ENCODE results near the gene NACAD. TPM values are rescaled to one million over a fixed set of nuclear protein-coding genes. Genes with fewer than 3 reads are reported as not detected.

NACAD gene
- total and polyA plus RNA-seq, 4 experiments from 2014 or later = not detected

DNA sequence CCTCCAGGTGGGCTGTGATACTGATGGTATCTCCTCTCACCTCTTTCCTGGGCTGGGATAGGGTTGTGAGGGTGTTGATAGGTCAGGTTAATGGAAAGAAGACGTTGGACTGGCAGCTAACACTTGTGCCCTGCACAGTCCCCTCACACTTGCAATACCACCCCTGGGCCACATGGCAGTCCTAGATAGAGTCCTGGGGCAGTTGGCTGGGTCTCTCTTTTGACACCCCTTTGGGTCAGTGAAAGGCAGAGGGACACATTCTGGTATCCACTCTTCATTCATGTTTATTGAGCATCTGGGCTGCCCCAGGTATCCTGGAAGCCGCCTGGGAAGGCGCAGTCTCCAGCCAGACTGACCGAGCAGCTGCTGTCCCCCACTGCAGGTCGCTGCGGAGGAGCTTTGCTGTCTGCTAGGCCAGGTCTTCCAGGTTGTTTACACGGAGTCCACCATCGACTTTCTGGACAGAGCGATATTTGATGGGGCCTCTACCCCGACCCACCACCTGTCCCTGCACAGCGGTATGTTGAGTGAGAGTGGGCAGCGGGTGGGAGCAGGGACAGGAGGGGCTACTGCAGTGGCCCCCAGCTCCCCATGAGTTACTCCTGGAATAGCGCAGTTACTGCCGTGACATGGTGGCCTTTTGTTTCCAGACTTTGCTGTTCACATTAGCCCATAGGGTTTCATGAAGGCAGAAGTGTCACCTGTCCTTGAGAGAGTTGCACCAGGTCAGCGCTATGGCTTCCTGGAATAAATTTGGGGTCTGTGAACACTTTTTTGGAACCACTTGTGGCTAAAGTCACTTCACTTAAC is 19.1 kb downstream of the NACAD start:
- POLR2A ChIA-PET (ENCODE audit: partially characterized antibody) = interaction anchor here (1.0 to 1.6 kb wide), 2 partner anchors 68 to 96 kb away, joined by 3 to 6 read pairs; no protein-coding TSS in a partner anchor
- Histone ChIP-seq H3K4me1 (ENCODE audit: insufficient read depth, low read length) (peaks cover 12% of the 10 kb centered on the region), H3K27me3 (ENCODE audit: insufficient read depth, low read length) (no peaks in the 10 kb centered on the region), H3K36me3 (ENCODE audit: insufficient read depth, low read length) (peaks cover 92% of the 10 kb centered on the region), H3K9me3 (ENCODE audit: control insufficient read depth in 1 of 2, low read length in 2 of 2) (no peaks in the 10 kb centered on the region), H3K27ac (ENCODE audit: low read depth, low read length) (no peak overlapping the region), H3K4me3 (ENCODE audit: low read length in 2 of 2) (no peak overlapping the region)
- Mint-ChIP-seq H3K9me3 (peaks cover 0 to 4% (median 0%) of the 10 kb centered on the region in 8 donors), H3K36me3 (peaks cover 69 to 91% of the 10 kb centered on the region in 2 donors), H3K27me3 (no peaks in the 10 kb centered on the region), H3K4me1 (peaks cover 6 to 25% (median 14%) of the 10 kb centered on the region in 4 donors), H3K27ac (peak overlapping the region in 1 of 7 donors; percentile 25), H3K4me3 (no peak overlapping the region)
- no peak for DNase-seq
- intact Hi-C loops (cut with micrococcal nuclease) = no loop called here
- CTCF ChIA-PET (ENCODE audit: partially characterized antibody) = interaction anchor here (1.0 to 3.4 kb wide), 4 partner anchors 11 to 149 kb away, joined by 3 to 25 read pairs (median 3); no protein-coding TSS in a partner anchor

DNA sequence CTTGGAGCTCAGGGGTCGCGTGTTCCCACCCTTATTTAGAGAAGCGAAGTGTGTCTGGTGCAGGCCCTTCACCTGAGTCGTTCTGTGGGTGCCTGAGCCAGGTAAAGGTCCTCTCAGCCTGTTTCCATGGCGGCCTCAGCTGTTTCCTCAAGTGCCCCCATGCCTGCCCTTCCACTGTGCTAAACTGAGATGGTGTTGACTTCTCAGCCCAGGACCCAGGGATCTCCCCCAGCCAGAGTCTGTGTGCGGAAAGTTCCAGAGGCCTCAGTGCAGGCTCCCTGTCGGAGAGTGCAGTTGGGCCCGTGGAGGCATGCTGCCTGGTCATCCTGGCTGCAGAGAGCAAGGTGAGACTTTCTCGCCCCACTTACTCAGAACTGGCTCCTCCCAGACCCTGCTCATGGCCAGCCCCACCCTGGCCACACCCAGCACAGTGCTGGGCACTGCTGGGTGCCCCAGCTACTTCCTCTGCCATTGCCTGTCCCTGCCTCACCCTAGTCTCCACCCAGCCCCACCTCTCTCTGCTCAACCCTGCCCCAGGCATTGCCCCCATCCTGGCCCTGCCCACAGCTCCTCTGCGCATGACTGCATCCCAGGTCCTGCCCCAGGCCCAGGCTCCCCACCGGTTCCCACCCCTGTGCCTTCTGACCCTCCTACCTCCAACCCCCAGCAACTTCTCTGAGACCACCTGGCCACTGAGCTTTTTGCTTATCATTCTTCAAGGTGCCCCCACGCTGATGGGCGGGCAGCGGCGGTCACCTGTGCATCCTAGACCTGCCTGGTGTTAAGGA is 20.3 kb downstream of the NACAD start:
- Histone ChIP-seq H3K36me3 (ENCODE audit: insufficient read depth, low read length) (peaks cover 92% of the 10 kb centered on the region), H3K4me1 (ENCODE audit: insufficient read depth, low read length) (peaks cover 12% of the 10 kb centered on the region), H3K27ac (ENCODE audit: low read depth, low read length) (no peak overlapping the region), H3K4me3 (ENCODE audit: low read length in 2 of 2) (no peak overlapping the region), H3K9me3 (ENCODE audit: control insufficient read depth in 1 of 2, low read length in 2 of 2) (no peaks in the 10 kb centered on the region), H3K27me3 (ENCODE audit: insufficient read depth, low read length) (no peaks in the 10 kb centered on the region)
- Mint-ChIP-seq H3K9me3 (peaks cover 0 to 7% (median 0%) of the 10 kb centered on the region in 8 donors), H3K27me3 (no peaks in the 10 kb centered on the region), H3K4me1 (peaks cover 6 to 36% (median 18%) of the 10 kb centered on the region in 4 donors), H3K27ac (peak overlapping the region in 1 of 7 donors; percentile 21), H3K36me3 (peaks cover 67 to 92% of the 10 kb centered on the region in 2 donors), H3K4me3 (no peak overlapping the region)
- ChIA-PET POLR2A (ENCODE audit: partially characterized antibody) (interaction anchor here (1.0 kb wide), 1 partner anchor 95 kb away, joined by 3 read pairs; no protein-coding TSS in a partner anchor), CTCF (ENCODE audit: partially characterized antibody) (interaction anchor here (2.4 to 3.4 kb wide), 2 partner anchors 94 to 95 kb away, joined by 9 to 25 read pairs; no protein-coding TSS in a partner anchor)
- intact Hi-C loops (cut with micrococcal nuclease) = no loop called here
- no peak for DNase-seq

DNA sequence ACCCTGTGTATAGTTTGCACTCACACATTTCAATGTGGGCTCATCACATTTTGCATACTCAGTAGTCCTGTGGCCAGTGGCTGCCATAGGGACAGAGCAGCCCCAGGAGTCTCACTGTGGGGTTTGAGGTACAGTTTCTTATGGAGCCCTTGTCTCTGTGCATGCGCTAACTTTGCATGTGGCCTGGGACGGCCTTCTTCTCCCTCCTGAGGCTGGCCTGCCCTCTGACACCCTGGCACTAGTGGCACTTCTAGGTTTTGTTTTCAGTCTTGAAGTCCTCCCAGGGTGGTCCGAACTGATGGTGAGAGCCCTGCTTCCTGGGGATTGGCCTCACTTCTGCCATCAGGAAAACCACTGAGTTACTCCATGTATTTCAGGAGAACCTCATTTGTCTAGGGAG is 21.2 kb downstream of the NACAD start:
- Histone ChIP-seq H3K4me1 (ENCODE audit: insufficient read depth, low read length) (peaks cover 12% of the 10 kb centered on the region), H3K27me3 (ENCODE audit: insufficient read depth, low read length) (no peaks in the 10 kb centered on the region), H3K9me3 (ENCODE audit: control insufficient read depth in 1 of 2, low read length in 2 of 2) (no peaks in the 10 kb centered on the region), H3K36me3 (ENCODE audit: insufficient read depth, low read length) (peaks cover 87% of the 10 kb centered on the region), H3K27ac (ENCODE audit: low read depth, low read length) (no peak overlapping the region), H3K4me3 (ENCODE audit: low read length in 2 of 2) (no peak overlapping the region)
- no peak for DNase-seq
- intact Hi-C loops (cut with micrococcal nuclease) = no loop called here
- H3K9me3 Mint-ChIP-seq = peaks cover 0 to 5% (median 0%) of the 10 kb centered on the region in 8 donors
- no peak overlapping the region for H3K27ac Mint-ChIP-seq
- H3K36me3 Mint-ChIP-seq = peaks cover 62 to 87% of the 10 kb centered on the region in 2 donors
- POLR2A ChIA-PET (ENCODE audit: partially characterized antibody) = no interaction called here
- H3K27me3 Mint-ChIP-seq = no peaks in the 10 kb centered on the region
- CTCF ChIA-PET (ENCODE audit: partially characterized antibody) = interaction anchor here (2.4 kb wide), 1 partner anchor 94 kb away, joined by 9 read pairs; no protein-coding TSS in a partner anchor
- peak overlapping the region in 1 of 8 donors; percentile 22 for H3K4me3 Mint-ChIP-seq
- peaks cover 4 to 44% (median 21%) of the 10 kb centered on the region in 4 donors for H3K4me1 Mint-ChIP-seq

DNA sequence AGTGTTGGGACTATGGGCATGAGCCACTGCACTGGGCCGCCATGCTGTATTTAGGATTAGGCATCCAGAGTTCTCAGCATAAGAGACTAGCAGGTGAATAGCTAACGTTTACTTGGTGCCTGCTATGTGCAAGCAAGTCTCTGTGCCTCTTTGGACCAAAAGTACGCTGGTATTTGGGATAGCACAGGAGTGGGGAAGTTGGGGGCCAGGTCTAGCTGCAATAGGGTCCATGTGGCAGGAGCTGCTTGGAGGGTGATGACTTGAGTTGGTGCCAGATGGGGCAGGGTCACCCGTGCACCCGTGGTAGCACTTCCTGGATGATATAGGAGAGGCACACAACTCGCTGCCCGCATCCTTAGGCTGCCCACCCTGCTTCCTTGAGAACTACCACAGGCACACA is 22.4 kb downstream of the NACAD start:
- ChIA-PET CTCF (ENCODE audit: partially characterized antibody) (interaction anchor here (2.4 kb wide), 1 partner anchor 93 kb away, joined by 9 read pairs; no protein-coding TSS in a partner anchor), POLR2A (ENCODE audit: partially characterized antibody) (interaction anchor here (0.6 to 2.5 kb wide), 4 partner anchors 12 to 40 kb away, joined by 3 to 9 read pairs (median 3); no protein-coding TSS in a partner anchor)
- peak overlapping the region in 1 of 7 donors; percentile 52 for H3K27ac Mint-ChIP-seq
- no peak for DNase-seq
- H3K4me3 ChIP-seq (ENCODE audit: low read length in 2 of 2) = no peak overlapping the region
- H3K36me3 ChIP-seq (ENCODE audit: insufficient read depth, low read length) = peaks cover 75% of the 10 kb centered on the region
- H3K4me3 Mint-ChIP-seq = no peak overlapping the region
- H3K4me1 Mint-ChIP-seq = peaks cover 10 to 51% (median 31%) of the 10 kb centered on the region in 4 donors
- no peak overlapping the region for H3K27ac ChIP-seq (ENCODE audit: low read depth, low read length)
- peaks cover 22% of the 10 kb centered on the region for H3K4me1 ChIP-seq (ENCODE audit: insufficient read depth, low read length)
- H3K9me3 ChIP-seq (ENCODE audit: control insufficient read depth in 1 of 2, low read length in 2 of 2) = no peaks in the 10 kb centered on the region
- no peaks in the 10 kb centered on the region for H3K27me3 Mint-ChIP-seq
- peaks cover 54 to 85% of the 10 kb centered on the region in 2 donors for H3K36me3 Mint-ChIP-seq
- intact Hi-C loops (cut with micrococcal nuclease) = no loop called here
- H3K9me3 Mint-ChIP-seq = peaks cover 0 to 4% (median 0%) of the 10 kb centered on the region in 8 donors
- no peaks in the 10 kb centered on the region for H3K27me3 ChIP-seq (ENCODE audit: insufficient read depth, low read length)

DNA sequence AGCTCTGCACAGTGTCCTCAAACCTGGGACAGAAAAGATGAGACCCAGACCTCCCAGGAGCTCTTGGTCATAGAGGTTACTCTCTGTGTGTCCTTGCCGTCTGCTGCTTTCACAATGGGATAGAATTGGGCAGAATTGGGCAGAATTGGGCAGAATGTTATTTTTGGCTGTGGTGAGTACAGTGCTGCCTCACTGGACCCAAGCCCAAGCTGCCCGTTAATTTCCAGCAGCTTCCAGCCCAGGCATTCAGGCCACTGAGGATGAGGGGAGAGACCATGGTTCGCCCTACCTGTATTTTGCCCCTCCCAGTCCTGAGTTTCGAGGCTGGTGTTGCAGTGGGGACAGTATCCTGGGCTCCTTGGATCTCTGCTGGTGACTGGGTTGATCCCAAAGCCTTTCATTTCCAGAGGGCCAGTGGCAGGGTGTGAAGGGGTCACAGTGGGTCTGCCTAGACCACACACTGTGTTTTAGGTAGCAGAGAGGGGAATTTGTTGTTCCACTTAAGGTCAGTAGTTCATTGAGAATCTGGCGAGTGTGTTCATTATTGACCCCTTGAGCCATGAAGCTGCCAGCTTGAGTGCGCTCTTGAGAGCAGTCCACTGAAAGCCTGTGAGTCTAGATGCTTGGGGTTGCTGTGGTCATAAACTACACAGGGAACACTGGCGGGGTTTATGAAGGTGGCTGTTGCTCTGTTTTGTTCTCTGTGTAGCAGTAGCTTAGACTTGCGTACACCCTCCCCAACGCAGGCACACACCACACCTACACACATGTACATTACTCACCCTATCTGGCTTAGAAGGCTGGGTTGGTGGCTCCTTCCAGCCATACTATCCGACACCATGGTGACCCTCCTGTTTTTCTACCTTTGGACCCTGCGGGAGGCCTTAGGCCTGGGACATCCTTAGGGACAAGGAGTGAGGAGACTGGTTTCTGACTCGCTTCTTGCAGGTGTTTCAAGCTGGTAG is 23.5 kb downstream of the NACAD start:
- CTCF ChIA-PET (ENCODE audit: partially characterized antibody) = interaction anchor here (1.1 to 1.6 kb wide), 2 partner anchors 10 to 92 kb away, joined by 3 to 4 read pairs; no protein-coding TSS in a partner anchor

More for the DNA sequence above, 23.5 kb downstream of the NACAD start:
- Histone ChIP-seq H3K4me3 (ENCODE audit: low read length in 2 of 2) (no peak overlapping the region), H3K4me1 (ENCODE audit: insufficient read depth, low read length) (peaks cover 33% of the 10 kb centered on the region), H3K27me3 (ENCODE audit: insufficient read depth, low read length) (no peaks in the 10 kb centered on the region), H3K36me3 (ENCODE audit: insufficient read depth, low read length) (peaks cover 72% of the 10 kb centered on the region), H3K9me3 (ENCODE audit: control insufficient read depth in 1 of 2, low read length in 2 of 2) (no peaks in the 10 kb centered on the region), H3K27ac (ENCODE audit: low read depth, low read length) (no peak overlapping the region)
- Mint-ChIP-seq H3K27ac (peak overlapping the region in 3 of 7 donors; percentile 29 to 46 (median 36)), H3K4me3 (no peak overlapping the region), H3K27me3 (no peaks in the 10 kb centered on the region), H3K4me1 (peaks cover 19 to 60% (median 41%) of the 10 kb centered on the region in 4 donors), H3K36me3 (peaks cover 60 to 87% of the 10 kb centered on the region in 2 donors), H3K9me3 (peaks cover 0 to 4% (median 0%) of the 10 kb centered on the region in 8 donors)
- POLR2A ChIA-PET (ENCODE audit: partially characterized antibody) = interaction anchor here (0.6 to 2.5 kb wide), 6 partner anchors 10 to 38 kb away, joined by 3 to 9 read pairs (median 3); no protein-coding TSS in a partner anchor
- intact Hi-C loops (cut with micrococcal nuclease) = no loop called here
- DNase-seq = no peak
